Nephron (organoid): ENCODE measurements around the gene HCFC1R1.
A peak's percentile ranks its signal among the peaks of the same experiment; 100 is the strongest.

ENCODE experiments used
- H3K27ac Mint-ChIP-seq, 3 experiments: 2 replicates each; pipeline ENCODE4 v1.8.0; 2020; ENCODE audit warnings: mixed read lengths in 3 of 3, mild to moderate bottlenecking in 2 of 3, moderate library complexity in 1 of 3
- H3K27me3 Mint-ChIP-seq: 2 replicates; pipeline ENCODE4 v1.8.0; 2021; ENCODE audit warnings: low read depth, mild to moderate bottlenecking, moderate library complexity, mixed read lengths
- H3K36me3 Mint-ChIP-seq: 2 replicates; pipeline ENCODE4 v1.8.0; 2020; ENCODE audit warnings: low read depth, mixed read lengths
- H3K4me1 Mint-ChIP-seq: 2 replicates; pipeline ENCODE4 v1.8.0; 2020; ENCODE audit warnings: mixed read lengths
- H3K4me3 Mint-ChIP-seq, 3 experiments: 2 replicates each; pipeline ENCODE4 v1.8.0; 2020; ENCODE audit warnings: mild to moderate bottlenecking in 3 of 3, mixed read lengths in 3 of 3, moderate library complexity in 2 of 3
- H3K9me3 Mint-ChIP-seq: 2 replicates; pipeline ENCODE4 v1.8.0; 2020; ENCODE audit warnings: mixed read lengths
- CTCF ChIP-seq, 3 experiments: fragments of 200-600 bp; sonication (generic); IDR thresholded peaks; one replicate each; pipeline ENCODE4 v1.5.0; 2021; ENCODE audit warnings: antibody characterized with exemption in 3 of 3; ENCODE audit not compliant: unreplicated experiment in 3 of 3

The HCFC1R1 gene

DNA sequence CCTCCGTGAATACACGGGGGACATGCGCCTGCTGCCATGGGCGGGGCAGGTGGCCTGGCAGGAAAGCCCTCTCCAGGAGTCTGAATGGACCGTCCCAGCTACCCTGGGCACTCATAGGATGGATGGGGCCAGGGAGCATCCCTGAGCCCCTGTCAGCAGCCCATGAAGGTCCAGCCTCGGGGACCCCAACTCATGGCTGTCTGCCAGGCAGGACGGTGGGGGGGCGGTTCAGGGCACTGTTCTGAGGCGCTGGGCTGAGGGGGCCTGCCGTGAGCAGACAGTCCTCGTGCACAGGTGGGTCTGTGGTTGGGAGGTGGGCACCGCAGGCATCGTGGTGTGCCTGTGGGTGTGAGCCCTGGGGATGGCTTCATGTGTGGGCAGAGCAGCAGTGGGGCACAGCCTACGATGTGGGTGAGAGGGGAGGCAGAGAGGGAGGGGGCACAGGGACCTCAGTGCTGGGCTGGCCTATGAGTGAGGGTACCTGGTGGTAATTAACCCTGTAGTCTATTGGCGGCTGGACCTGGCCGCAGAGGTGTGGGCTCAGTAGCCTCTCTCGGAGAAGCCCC, 37.0 kb downstream of the HCFC1R1 start:
- H3K27me3 Mint-ChIP-seq = peaks cover 5% of the 10 kb centered on the region
- no peaks in the 10 kb centered on the region for H3K36me3 Mint-ChIP-seq
- peaks cover 9% of the 10 kb centered on the region for H3K4me1 Mint-ChIP-seq

GRCh38 chr16:2985893-2986355, 37.8 kb downstream of the HCFC1R1 start:
- no peak for TF ChIP-seq CTCF (IDR thresholded peaks at IDR 0.05; ENCODE audit: unreplicated experiment in 3 of 3)
- peaks cover 8% of the 10 kb centered on the region for H3K27me3 Mint-ChIP-seq
- H3K27ac Mint-ChIP-seq = no peak overlapping the region

More for the DNA sequence above, 37.0 kb downstream of the HCFC1R1 start:
- TF ChIP-seq CTCF (IDR thresholded peaks at IDR 0.05; ENCODE audit: unreplicated experiment in 3 of 3) = no peak
- peak overlapping the region in 1 of 3 experiments; percentile 35 for H3K27ac Mint-ChIP-seq
- H3K9me3 Mint-ChIP-seq = no peaks in the 10 kb centered on the region
- H3K4me3 Mint-ChIP-seq = no peak overlapping the region

GRCh38 chr16:2985462-2985861, 38.3 kb downstream of the HCFC1R1 start:
- TF ChIP-seq CTCF (IDR thresholded peaks at IDR 0.05; ENCODE audit: unreplicated experiment in 3 of 3) = no peak
- no peak overlapping the region for H3K4me3 Mint-ChIP-seq
- H3K27ac Mint-ChIP-seq = no peak overlapping the region
- H3K27me3 Mint-ChIP-seq = peaks cover 8% of the 10 kb centered on the region
- no peaks in the 10 kb centered on the region for H3K9me3 Mint-ChIP-seq
- no peaks in the 10 kb centered on the region for H3K36me3 Mint-ChIP-seq
- H3K4me1 Mint-ChIP-seq = peaks cover 17% of the 10 kb centered on the region

More at GRCh38 chr16:2985893-2986355, 37.8 kb downstream of the HCFC1R1 start:
- Mint-ChIP-seq H3K4me3 (no peak overlapping the region), H3K4me1 (peaks cover 17% of the 10 kb centered on the region), H3K36me3 (no peaks in the 10 kb centered on the region), H3K9me3 (no peaks in the 10 kb centered on the region)

GRCh38 chr16:2983706-2984136, 40.0 kb downstream of the HCFC1R1 start:
- Mint-ChIP-seq H3K27ac (no peak overlapping the region), H3K27me3 (peaks cover 8% of the 10 kb centered on the region), H3K4me3 (peak overlapping the region; percentile 49 to 63 (median 50)), H3K9me3 (no peaks in the 10 kb centered on the region), H3K4me1 (peaks cover 17% of the 10 kb centered on the region), H3K36me3 (no peaks in the 10 kb centered on the region)
- TF ChIP-seq CTCF (IDR thresholded peaks at IDR 0.05; ENCODE audit: unreplicated experiment in 3 of 3) = peak; percentile 97 to 99 (median 98)

GRCh38 chr16:2982402-2982801, 41.3 kb downstream of the HCFC1R1 start:
- peaks cover 8% of the 10 kb centered on the region for H3K27me3 Mint-ChIP-seq
- no peaks in the 10 kb centered on the region for H3K9me3 Mint-ChIP-seq
- H3K4me3 Mint-ChIP-seq = peak overlapping the region; percentile 22 to 93 (median 84)
- TF ChIP-seq CTCF (IDR thresholded peaks at IDR 0.05; ENCODE audit: unreplicated experiment in 3 of 3) = no peak
- peak overlapping the region in 2 of 3 experiments; percentile 34 to 78 for H3K27ac Mint-ChIP-seq
- H3K36me3 Mint-ChIP-seq = no peaks in the 10 kb centered on the region
- peaks cover 17% of the 10 kb centered on the region for H3K4me1 Mint-ChIP-seq

GRCh38 chr16:2981899-2982250, 41.9 kb downstream of the HCFC1R1 start:
- Mint-ChIP-seq H3K9me3 (no peaks in the 10 kb centered on the region), H3K4me3 (peak overlapping the region; percentile 83 to 93 (median 84)), H3K36me3 (no peaks in the 10 kb centered on the region), H3K27ac (peak overlapping the region; percentile 78 to 88 (median 84)), H3K4me1 (peaks cover 22% of the 10 kb centered on the region), H3K27me3 (peaks cover 8% of the 10 kb centered on the region)
- TF ChIP-seq CTCF (IDR thresholded peaks at IDR 0.05; ENCODE audit: unreplicated experiment in 3 of 3) = no peak
